Measurements from ENCODE around the gene C13orf42. TPM values are rescaled to one million over a fixed set of nuclear protein-coding genes. Genes with fewer than 3 reads are reported as not detected.
"Not testable (repeated sequence)": the region's sequence is repeated elsewhere in the genome, so short reads cannot be mapped to it uniquely, and the experiment has no call there.

C13orf42 gene
- total RNA-seq, 6 donors from 2014 or later, result not detected

- Histone ChIP-seq H3K9me3 (peaks cover 0 to 2% (median 0%) of the 10 kb centered on the region in 4 donors), H3K27me3 (no peaks in the 10 kb centered on the region), H3K27ac (no peak overlapping the region), H3K4me3 (no peak overlapping the region), H3K36me3 (no peaks in the 10 kb centered on the region), H3K4me1 (peaks cover 0 to 3% (median 0%) of the 10 kb centered on the region in 4 donors)
- DNase-seq, result peak in 1 of 2 donors; percentile 59
- 30 to 36% methylated on average over 7 of the region's 7 CpGs for WGBS, 2 donors
- TF ChIP-seq, protein P1, sequence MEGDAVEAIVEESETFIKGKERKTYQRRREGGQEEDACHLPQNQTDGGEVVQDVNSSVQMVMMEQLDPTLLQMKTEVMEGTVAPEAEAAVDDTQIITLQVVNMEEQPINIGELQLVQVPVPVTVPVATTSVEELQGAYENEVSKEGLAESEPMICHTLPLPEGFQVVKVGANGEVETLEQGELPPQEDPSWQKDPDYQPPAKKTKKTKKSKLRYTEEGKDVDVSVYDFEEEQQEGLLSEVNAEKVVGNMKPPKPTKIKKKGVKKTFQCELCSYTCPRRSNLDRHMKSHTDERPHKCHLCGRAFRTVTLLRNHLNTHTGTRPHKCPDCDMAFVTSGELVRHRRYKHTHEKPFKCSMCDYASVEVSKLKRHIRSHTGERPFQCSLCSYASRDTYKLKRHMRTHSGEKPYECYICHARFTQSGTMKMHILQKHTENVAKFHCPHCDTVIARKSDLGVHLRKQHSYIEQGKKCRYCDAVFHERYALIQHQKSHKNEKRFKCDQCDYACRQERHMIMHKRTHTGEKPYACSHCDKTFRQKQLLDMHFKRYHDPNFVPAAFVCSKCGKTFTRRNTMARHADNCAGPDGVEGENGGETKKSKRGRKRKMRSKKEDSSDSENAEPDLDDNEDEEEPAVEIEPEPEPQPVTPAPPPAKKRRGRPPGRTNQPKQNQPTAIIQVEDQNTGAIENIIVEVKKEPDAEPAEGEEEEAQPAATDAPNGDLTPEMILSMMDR (IDR thresholded peaks at IDR 0.05), result peak; percentile 57 to 77 (median 66)
- no peak for TF ChIP-seq POLR2A (IDR thresholded peaks at IDR 0.05)
- ATAC-seq (ENCODE audit: low FRiP score in 2 of 2), result peak; percentile 84 to 86
These were observed 14.6 kb upstream of the C13orf42 start for GRCh38 chr13:51125495-51126226.

DNA sequence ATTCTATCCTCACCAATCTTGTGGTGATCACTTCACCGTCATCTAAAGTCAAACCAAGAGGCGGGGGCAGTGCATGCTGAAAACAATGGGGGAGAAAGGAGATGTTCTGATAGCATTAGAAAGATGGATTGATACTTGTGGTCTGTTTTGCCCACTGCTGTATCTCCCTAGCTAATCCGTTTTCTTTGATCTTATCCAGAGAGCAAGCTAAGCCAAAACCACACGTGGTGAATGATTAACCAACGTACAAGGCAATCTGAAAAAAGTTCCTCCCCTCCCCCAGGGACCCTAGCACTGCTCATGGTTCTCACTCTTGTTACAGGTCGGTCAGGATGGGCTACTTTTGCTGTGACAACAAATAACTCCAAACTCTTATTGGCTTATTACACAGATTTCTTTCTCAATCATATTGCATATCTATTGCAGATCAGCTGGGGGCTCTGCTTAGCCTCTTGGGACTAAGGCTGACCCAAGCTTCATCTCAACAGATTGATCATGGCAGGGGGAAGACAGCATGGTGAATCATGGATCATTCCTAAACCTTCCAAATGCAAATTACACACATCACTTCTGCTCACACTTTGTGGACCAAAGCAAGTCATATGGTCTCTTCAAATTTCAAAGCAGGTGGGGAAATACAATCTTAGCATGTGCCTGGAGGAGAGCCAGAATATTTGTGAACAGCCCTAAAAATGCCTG lies 11.9 kb upstream of the C13orf42 start:
- 29 to 31% methylated on average over 6 of the region's 6 CpGs for WGBS, 2 donors
- TF ChIP-seq, protein P1 (IDR thresholded peaks at IDR 0.05), result no peak
- TF ChIP-seq POLR2A (IDR thresholded peaks at IDR 0.05), result no peak
- TF ChIP-seq EP300 (IDR thresholded peaks at IDR 0.05), result no peak
- TF ChIP-seq POLR2AphosphoS5 (IDR thresholded peaks at IDR 0.05), result no peak

GRCh38 chr13:51120873-51121272 lies 9.8 kb upstream of the C13orf42 start:
- TF ChIP-seq, protein P1 (IDR thresholded peaks at IDR 0.05), result peak in 3 of 6 experiments; percentile 8 to 22 (median 17)
- not testable (repeated sequence) for H3K36me3 ChIP-seq
- 73 to 79% methylated on average over 11 of the region's 11 CpGs for WGBS, 2 donors

More for the DNA sequence above, 11.9 kb upstream of the C13orf42 start:
- peaks cover 0 to 3% (median 0%) of the 10 kb centered on the region in 4 donors for H3K4me1 ChIP-seq
- H3K36me3 ChIP-seq, result no peaks in the 10 kb centered on the region
- ATAC-seq (ENCODE audit: low FRiP score in 2 of 2), result no peak
- no peaks in the 10 kb centered on the region for H3K9me3 ChIP-seq
- no peak overlapping the region for H3K27ac ChIP-seq
- no peak overlapping the region for H3K4me3 ChIP-seq
- H3K27me3 ChIP-seq, result no peaks in the 10 kb centered on the region
- DNase-seq, result no peak

DNA sequence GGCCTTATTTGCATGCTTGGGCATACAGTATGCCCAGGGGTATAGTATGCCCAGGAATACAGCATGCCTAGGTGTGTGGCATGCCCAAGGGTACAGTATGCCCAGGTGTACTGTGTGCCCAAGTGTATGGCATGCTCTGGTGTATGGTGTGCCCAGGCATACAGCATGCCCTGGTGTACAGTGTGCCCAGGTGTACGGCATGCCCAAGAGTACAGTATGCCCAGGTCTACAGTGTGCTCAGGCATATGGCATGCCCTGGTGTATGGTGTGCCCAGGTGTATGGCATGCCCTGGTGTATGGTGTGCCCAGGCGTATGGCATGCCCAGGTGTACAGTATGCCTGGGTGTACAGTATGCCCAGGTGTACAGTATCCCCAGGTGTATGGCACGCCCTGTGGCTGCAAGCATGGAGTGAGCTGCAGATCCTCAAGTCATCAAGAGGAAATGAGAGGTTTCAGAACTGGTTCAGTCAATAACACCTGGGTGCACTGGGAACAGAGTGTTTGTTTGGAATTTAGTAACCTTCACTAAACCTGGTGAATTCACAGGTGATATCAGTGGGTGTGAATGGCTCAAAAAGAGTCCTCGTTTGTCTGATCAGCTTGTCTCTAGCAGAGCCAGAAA lies 7.8 kb upstream of the C13orf42 start:
- peak in 1 of 2 donors; percentile 68 for ATAC-seq (ENCODE audit: low FRiP score in 2 of 2)
- Histone ChIP-seq H3K27me3 (no peaks in the 10 kb centered on the region), H3K27ac (no peak overlapping the region), H3K9me3 (peaks cover 0 to 7% (median 6%) of the 10 kb centered on the region in 4 donors), H3K4me1 (peaks cover 0 to 3% (median 0%) of the 10 kb centered on the region in 4 donors), H3K4me3 (no peak overlapping the region), H3K36me3 (no peaks in the 10 kb centered on the region)
- WGBS, 2 donors, result 65 to 75% methylated on average over 3 to 4 of the region's 4 CpGs
- TF ChIP-seq, protein P1 (IDR thresholded peaks at IDR 0.05), result no peak
- TF ChIP-seq POLR2AphosphoS5 (IDR thresholded peaks at IDR 0.05), result no peak
- TF ChIP-seq EP300 (IDR thresholded peaks at IDR 0.05), result no peak
- no peak for TF ChIP-seq POLR2A (IDR thresholded peaks at IDR 0.05)
- DNase-seq, result no peak

More at GRCh38 chr13:51120873-51121272, 9.8 kb upstream of the C13orf42 start:
- H3K9me3 ChIP-seq; ATAC-seq (ENCODE audit: low FRiP score in 2 of 2); DNase-seq; H3K27ac ChIP-seq; H3K4me1 ChIP-seq; H3K27me3 ChIP-seq; H3K4me3 ChIP-seq: not testable (repeated sequence)
